ENCODE measurements around the gene PLXDC2. TPM values are rescaled to one million over a fixed set of nuclear protein-coding genes. Genes with fewer than 3 reads are reported as not detected.

Gene PLXDC2
- total RNA-seq, 1 donor from 2014 or later: 0.86 TPM

- H3K4me3 ChIP-seq (ENCODE audit: low read depth, low read length): no peak overlapping the region
- TF ChIP-seq CTCF (conservative IDR thresholded peaks at IDR 0.05; ENCODE audit: low read depth, low read length): no peak
- no peak for DNase-seq (ENCODE audit: low read depth)
These were observed 345.9 kb downstream of the PLXDC2 start for GRCh38 chr10:20162123-20162522.

- no peak for TF ChIP-seq CTCF (conservative IDR thresholded peaks at IDR 0.05; ENCODE audit: low read depth, low read length)
- no peak for DNase-seq (ENCODE audit: low read depth)
- no peak overlapping the region for H3K4me3 ChIP-seq (ENCODE audit: low read depth, low read length)
These were observed 350.0 kb downstream of the PLXDC2 start for GRCh38 chr10:20166096-20166675.

- TF ChIP-seq CTCF (conservative IDR thresholded peaks at IDR 0.05; ENCODE audit: low read depth, low read length): no peak
- no peak overlapping the region for H3K4me3 ChIP-seq (ENCODE audit: low read depth, low read length)
- no peak for DNase-seq (ENCODE audit: low read depth)
These were observed 354.4 kb downstream of the PLXDC2 start for GRCh38 chr10:20170661-20171060.

GRCh38 chr10:20173046-20173445 is 356.8 kb downstream of the PLXDC2 start:
- no peak for DNase-seq (ENCODE audit: low read depth)

GRCh38 chr10:20175719-20176118 is 359.5 kb downstream of the PLXDC2 start:
- DNase-seq (ENCODE audit: low read depth): no peak
- no peak for TF ChIP-seq CTCF (conservative IDR thresholded peaks at IDR 0.05; ENCODE audit: low read depth, low read length)
- H3K4me3 ChIP-seq (ENCODE audit: low read depth, low read length): no peak overlapping the region

More at GRCh38 chr10:20173046-20173445, 356.8 kb downstream of the PLXDC2 start:
- no peak overlapping the region for H3K4me3 ChIP-seq (ENCODE audit: low read depth, low read length)
- TF ChIP-seq CTCF (conservative IDR thresholded peaks at IDR 0.05; ENCODE audit: low read depth, low read length): no peak

GRCh38 chr10:20180766-20181165 is 364.5 kb downstream of the PLXDC2 start:
- no peak overlapping the region for H3K4me3 ChIP-seq (ENCODE audit: low read depth, low read length)
- DNase-seq (ENCODE audit: low read depth): no peak
- no peak for TF ChIP-seq CTCF (conservative IDR thresholded peaks at IDR 0.05; ENCODE audit: low read depth, low read length)

- DNase-seq (ENCODE audit: low read depth): no peak
- no peak overlapping the region for H3K4me3 ChIP-seq (ENCODE audit: low read depth, low read length)
- no peak for TF ChIP-seq CTCF (conservative IDR thresholded peaks at IDR 0.05; ENCODE audit: low read depth, low read length)
These were observed 365.2 kb downstream of the PLXDC2 start for GRCh38 chr10:20181434-20181833.

Data from epithelial cell of proximal tubule (primary cell).